Measurements from ENCODE around the gene GPD2.

GPD2 gene

GRCh38 chr2:156586621-156587020, 150.4 kb downstream of the GPD2 start:
- H3K27ac ChIP-seq = no peak overlapping the region
- TF ChIP-seq, protein P1, sequence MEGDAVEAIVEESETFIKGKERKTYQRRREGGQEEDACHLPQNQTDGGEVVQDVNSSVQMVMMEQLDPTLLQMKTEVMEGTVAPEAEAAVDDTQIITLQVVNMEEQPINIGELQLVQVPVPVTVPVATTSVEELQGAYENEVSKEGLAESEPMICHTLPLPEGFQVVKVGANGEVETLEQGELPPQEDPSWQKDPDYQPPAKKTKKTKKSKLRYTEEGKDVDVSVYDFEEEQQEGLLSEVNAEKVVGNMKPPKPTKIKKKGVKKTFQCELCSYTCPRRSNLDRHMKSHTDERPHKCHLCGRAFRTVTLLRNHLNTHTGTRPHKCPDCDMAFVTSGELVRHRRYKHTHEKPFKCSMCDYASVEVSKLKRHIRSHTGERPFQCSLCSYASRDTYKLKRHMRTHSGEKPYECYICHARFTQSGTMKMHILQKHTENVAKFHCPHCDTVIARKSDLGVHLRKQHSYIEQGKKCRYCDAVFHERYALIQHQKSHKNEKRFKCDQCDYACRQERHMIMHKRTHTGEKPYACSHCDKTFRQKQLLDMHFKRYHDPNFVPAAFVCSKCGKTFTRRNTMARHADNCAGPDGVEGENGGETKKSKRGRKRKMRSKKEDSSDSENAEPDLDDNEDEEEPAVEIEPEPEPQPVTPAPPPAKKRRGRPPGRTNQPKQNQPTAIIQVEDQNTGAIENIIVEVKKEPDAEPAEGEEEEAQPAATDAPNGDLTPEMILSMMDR (IDR thresholded peaks at IDR 0.05; ENCODE audit: low read depth, low read length) = no peak

GRCh38 chr2:156589381-156590079, 153.4 kb downstream of the GPD2 start:
- H3K4me3 ChIP-seq (ENCODE audit: low read depth, low read length) = no peak overlapping the region
- no peaks in the 10 kb centered on the region for H3K27me3 ChIP-seq (ENCODE audit: insufficient read depth, low read depth, severe bottlenecking)
- H3K27ac ChIP-seq = no peak overlapping the region
- no peaks in the 10 kb centered on the region for H3K9me3 ChIP-seq (ENCODE audit: severe bottlenecking)
- H3K36me3 ChIP-seq = no peaks in the 10 kb centered on the region; the same call in 1 of the 2 replicates
- DNase-seq = peak; percentile 22
- TF ChIP-seq, protein P1 (IDR thresholded peaks at IDR 0.05; ENCODE audit: low read depth, low read length) = 0 out of 2 replicates have a peak, but pooled peaks have one; percentile 3

More at GRCh38 chr2:156586621-156587020, 150.4 kb downstream of the GPD2 start:
- H3K27me3 ChIP-seq (ENCODE audit: insufficient read depth, low read depth, severe bottlenecking) = no peaks in the 10 kb centered on the region
- no peak for DNase-seq
- peaks cover 5% of the 10 kb centered on the region for H3K36me3 ChIP-seq
- no peaks in the 10 kb centered on the region for H3K9me3 ChIP-seq (ENCODE audit: severe bottlenecking)
- no peak overlapping the region for H3K4me3 ChIP-seq (ENCODE audit: low read depth, low read length)

DNA sequence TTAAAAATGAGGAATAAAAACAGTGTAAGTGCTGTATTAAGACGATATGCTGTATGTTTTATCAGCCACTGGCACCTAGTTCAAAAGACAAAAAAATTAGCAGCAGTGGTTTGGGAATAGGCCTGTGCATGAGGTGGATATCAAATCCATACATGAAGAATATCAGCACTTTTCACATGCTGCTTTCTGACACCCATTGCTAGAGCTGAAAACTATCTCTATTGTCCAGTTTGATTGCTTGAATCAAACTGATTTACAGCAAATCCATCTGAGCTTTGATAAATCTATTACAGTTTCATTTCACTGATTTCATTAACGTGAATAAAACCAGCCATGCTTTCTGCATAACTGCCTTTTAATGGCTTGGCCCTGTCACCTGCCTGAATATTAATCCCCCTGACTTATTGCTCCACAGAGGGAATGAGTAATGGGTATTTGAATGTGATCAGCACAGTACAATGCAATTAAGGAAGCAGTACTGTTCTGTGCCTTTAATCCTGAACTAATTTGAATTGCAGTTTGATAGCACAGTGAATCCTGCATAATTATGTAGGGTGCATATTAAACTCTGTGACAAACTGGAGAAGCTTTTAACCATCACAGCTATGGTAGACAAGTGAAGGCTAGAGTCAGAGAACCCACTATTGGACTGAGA, 154.0 kb downstream of the GPD2 start:
- TF ChIP-seq, protein P1 (IDR thresholded peaks at IDR 0.05; ENCODE audit: low read depth, low read length) = no peak
- no peaks in the 10 kb centered on the region for H3K27me3 ChIP-seq (ENCODE audit: insufficient read depth, low read depth, severe bottlenecking)
- H3K9me3 ChIP-seq (ENCODE audit: severe bottlenecking) = no peaks in the 10 kb centered on the region
- H3K27ac ChIP-seq = no peak overlapping the region
- H3K36me3 ChIP-seq = no peaks in the 10 kb centered on the region
- no peak for DNase-seq
- no peak overlapping the region for H3K4me3 ChIP-seq (ENCODE audit: low read depth, low read length)

DNA sequence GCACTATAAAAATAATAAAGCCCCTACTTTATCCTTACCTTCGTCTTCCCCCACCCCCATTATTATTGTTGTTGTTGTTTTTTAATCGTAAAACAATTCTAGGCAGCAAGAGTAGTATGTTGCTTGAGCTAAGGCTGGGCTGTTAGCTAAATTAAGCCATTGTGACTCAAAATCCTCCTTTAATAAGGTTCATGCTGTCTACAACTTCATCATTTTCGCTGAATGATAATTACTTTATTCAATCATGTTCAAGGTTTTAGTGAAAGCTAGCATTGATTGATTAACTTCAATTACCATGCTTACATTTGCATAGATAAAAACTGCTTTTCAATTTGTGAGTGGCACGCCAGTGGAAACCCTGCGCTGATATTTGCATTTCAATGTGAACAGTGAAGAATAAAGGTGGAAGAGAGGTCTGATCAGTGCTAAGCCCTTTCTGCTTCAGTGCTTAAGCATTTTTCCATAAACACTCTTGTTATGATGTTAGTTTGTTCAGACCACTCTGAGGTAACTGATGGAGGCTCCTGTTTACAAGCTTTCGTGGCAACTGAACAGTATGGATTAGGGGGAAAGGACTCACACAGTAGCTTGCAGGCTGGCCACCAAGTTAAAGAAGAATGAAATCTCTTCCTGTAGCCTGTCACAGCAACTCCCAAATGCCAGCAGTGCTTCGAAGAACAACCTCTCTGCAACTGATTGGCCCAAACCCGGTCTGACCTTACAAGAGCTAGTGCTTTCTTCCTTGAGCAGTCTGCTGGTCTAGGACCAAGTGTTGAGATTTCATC, 156.8 kb downstream of the GPD2 start:
- no peak for DNase-seq
- H3K27me3 ChIP-seq (ENCODE audit: insufficient read depth, low read depth, severe bottlenecking) = no peaks in the 10 kb centered on the region
- H3K9me3 ChIP-seq (ENCODE audit: severe bottlenecking) = no peaks in the 10 kb centered on the region
- H3K27ac ChIP-seq = no peak overlapping the region
- TF ChIP-seq, protein P1 (IDR thresholded peaks at IDR 0.05; ENCODE audit: low read depth, low read length) = no peak
- no peak overlapping the region for H3K4me3 ChIP-seq (ENCODE audit: low read depth, low read length)
- H3K36me3 ChIP-seq = no peaks in the 10 kb centered on the region

DNA sequence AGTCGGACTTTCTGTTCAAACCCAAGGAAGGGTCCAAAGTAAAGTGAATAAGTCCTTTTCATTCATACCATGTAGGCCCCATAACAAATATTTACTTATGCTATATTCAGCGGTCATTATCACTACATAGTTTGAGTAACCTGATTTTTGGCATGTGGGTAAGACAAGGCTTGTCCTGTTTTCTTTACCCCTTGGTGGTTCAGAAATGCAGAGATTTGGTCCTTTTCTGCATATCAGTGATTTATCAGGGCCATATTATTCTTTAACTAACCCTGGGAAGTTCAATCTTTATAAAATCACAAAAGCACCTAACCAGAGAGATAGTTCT, 157.4 kb downstream of the GPD2 start:
- Histone ChIP-seq H3K36me3 (no peaks in the 10 kb centered on the region), H3K27me3 (ENCODE audit: insufficient read depth, low read depth, severe bottlenecking) (no peaks in the 10 kb centered on the region), H3K4me3 (ENCODE audit: low read depth, low read length) (no peak overlapping the region), H3K9me3 (ENCODE audit: severe bottlenecking) (no peaks in the 10 kb centered on the region), H3K27ac (no peak overlapping the region)
- TF ChIP-seq, protein P1 (IDR thresholded peaks at IDR 0.05; ENCODE audit: low read depth, low read length) = no peak
- DNase-seq = no peak

All from WERI-Rb-1 (cell line).